Epithelial cell of proximal tubule (primary cell): ENCODE data around the gene CUX1. TPM values are rescaled to one million over a fixed set of nuclear protein-coding genes. Genes with fewer than 3 reads are reported as not detected.

Experiments used
- DNase-seq: peaks from one replicate; pipeline ENCODE4 v3.0.0-alpha.2; 2011; ENCODE audit warnings: low read depth
- H3K4me3 ChIP-seq: 2 replicates; pipeline ENCODE4 v1.5.1; 2011; ENCODE audit warnings: low read depth, mild to moderate bottlenecking, low read length
- CTCF ChIP-seq: conservative IDR thresholded peaks from 2 replicates; pipeline ENCODE4 v1.5.1; 2012; ENCODE audit warnings: low read depth, mild to moderate bottlenecking, low read length
- total RNA-seq: library from RNA; depleted of rRNA; stranded (reverse); fragments of >200 nt; gene quantifications from 2 replicates; pipeline ENCODE4 v1.2.3, GENCODE V29; 2015

CUX1 gene
- total RNA-seq, 1 donor from 2014 or later, result 37.3 TPM

DNA sequence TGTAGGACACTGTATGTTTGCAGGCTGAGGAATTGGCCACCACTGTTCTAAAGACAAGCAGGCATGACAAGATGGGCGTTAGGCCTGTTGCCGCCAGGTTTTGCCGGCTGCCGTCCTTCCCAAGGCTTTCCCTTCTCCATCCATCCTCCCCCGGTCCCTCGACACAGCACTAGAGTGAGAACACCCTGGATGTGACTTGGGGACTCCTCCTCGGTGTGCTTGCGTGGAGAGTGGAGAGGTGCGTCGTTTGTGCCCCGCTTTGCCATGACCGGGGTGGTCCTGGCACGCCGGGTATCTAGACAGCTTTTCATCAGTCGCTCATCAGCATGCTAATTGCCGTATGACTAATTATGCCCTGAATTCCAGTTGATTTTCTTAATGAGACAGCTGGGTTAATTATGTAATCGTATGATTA is 262.6 kb downstream of the CUX1 start:
- no peak overlapping the region for H3K4me3 ChIP-seq
- no peak for DNase-seq
- TF ChIP-seq CTCF, result no peak

- TF ChIP-seq CTCF, result no peak
- no peak overlapping the region for H3K4me3 ChIP-seq
- no peak for DNase-seq
These were observed 263.2 kb downstream of the CUX1 start for GRCh38 chr7:102080434-102081243.

GRCh38 chr7:102081244-102081627 is 263.8 kb downstream of the CUX1 start:
- no peak overlapping the region for H3K4me3 ChIP-seq
- DNase-seq, result no peak
- no peak for TF ChIP-seq CTCF

- H3K4me3 ChIP-seq, result no peak overlapping the region
- DNase-seq, result no peak
- no peak for TF ChIP-seq CTCF
These were observed 265.4 kb downstream of the CUX1 start for GRCh38 chr7:102082693-102083368.

- no peak for TF ChIP-seq CTCF
- DNase-seq, result no peak
- H3K4me3 ChIP-seq, result no peak overlapping the region
These were observed 267.9 kb downstream of the CUX1 start for GRCh38 chr7:102085218-102085772.

- no peak overlapping the region for H3K4me3 ChIP-seq
- no peak for TF ChIP-seq CTCF
- DNase-seq, result no peak
These were observed 272.0 kb downstream of the CUX1 start for GRCh38 chr7:102089175-102090098.
